A549 treated with ZK216348 at 1 μM for 4 hours (cell line): ENCODE measurements around the gene SPPL2B. TPM values are rescaled to one million over a fixed set of nuclear protein-coding genes. Genes with fewer than 3 reads are reported as not detected.

ENCODE experiments used
- total RNA-seq: library from RNA; stranded (reverse); fragments of 200-300 nt; extraction: Qiagen RNA extraction; gene quantifications from 5 replicates; pipeline ENCODE4 v1.2.3, GENCODE V29; 2022; ENCODE audit warnings: low read depth

SPPL2B gene, protein sequence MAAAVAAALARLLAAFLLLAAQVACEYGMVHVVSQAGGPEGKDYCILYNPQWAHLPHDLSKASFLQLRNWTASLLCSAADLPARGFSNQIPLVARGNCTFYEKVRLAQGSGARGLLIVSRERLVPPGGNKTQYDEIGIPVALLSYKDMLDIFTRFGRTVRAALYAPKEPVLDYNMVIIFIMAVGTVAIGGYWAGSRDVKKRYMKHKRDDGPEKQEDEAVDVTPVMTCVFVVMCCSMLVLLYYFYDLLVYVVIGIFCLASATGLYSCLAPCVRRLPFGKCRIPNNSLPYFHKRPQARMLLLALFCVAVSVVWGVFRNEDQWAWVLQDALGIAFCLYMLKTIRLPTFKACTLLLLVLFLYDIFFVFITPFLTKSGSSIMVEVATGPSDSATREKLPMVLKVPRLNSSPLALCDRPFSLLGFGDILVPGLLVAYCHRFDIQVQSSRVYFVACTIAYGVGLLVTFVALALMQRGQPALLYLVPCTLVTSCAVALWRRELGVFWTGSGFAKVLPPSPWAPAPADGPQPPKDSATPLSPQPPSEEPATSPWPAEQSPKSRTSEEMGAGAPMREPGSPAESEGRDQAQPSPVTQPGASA
- 8.3 to 27.9 TPM (median 21.2 TPM) in 5 replicates for total RNA-seq

DNA sequence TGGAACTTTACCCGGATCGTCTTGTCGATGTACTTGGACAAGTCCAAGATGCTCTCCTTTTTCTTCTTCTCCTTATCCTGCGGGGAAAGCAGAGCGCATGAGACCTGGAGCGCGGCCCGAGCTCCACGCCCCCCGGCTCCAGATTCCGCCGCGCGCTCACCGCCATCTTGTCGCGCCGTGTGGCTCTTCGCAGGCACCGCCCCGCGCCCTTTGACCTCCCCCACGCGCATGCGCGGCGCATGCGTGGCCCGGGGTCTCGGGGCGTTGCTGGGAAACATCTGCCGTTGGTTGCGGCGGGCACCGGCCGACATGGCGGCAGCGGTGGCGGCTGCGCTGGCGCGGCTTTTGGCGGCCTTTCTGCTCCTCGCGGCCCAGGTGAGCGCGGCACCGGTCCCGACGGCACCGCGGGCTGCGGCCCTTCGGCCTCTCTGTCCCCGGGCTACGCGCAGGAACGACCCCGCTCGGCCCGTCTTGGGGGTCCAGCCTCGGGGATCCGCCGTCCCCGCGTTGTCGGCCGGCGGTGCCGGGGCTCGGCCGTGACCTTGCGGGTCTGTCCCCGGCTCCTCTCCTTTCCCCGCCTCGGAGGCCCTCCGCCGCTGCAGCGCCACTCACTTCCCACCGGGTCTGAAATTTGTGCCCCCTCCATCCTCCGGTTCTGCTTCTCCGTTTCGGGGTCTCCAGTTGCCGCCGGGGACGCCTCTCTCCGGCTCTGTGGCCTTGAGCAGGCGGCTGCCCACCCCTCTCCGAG, at the start of gene SPPL2B, which contains the start of gene LSM7:
Gene SPPL2B (plus strand): TSS at position 284 of the 748 bp plus-strand sequence. CDS start 26 bp downstream, at position 310.
Gene LSM7 (minus strand): TSS at position 186 of the 748 bp plus-strand sequence. CDS start 20 bp downstream, at position 166.

DNA sequence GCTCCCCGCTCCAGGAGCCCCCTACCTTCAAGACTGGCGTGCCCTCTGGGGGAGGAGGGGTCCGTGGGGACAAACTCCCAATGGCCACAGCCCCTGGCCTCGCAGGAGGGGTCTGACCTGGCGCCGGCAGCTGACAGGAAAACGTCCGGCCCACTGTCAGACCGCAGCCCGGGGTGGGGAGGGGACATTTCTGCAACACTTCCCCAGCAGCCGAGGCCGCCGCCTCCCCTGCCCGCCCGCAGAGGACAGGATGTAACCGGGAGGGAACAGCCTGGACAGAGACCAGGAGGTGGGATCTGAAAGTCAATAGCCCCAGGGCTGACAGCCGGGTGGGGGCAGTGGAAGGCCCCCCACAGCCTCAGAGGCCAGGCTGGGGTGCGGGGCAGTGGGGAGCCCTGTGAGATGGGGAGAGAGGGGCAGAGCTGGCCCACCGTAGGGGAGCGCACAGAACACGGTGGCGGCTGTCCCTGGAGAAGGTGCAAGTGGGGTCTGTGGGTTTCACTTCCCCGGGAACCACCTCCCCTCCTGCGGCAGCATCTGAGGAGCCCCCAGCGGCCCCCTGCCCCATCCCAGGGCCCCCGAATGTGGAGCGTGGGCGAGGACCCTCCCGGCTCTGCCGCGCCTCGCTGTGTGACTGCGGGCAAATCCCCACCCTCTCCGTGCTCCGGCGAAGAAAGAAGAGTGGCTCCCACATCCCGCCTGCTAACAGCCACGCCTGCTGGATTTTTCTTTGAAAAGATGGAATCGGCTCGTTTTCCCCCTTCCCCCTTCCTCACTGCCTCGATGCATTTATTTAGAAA, 46.2 kb upstream of the SPPL2B start, which contains the start of gene PEAK3:
Gene PEAK3 (minus strand): TSS at position 114 of the 800 bp plus-strand sequence. CDS start 1,244 bp downstream, outside the sequence.

DNA sequence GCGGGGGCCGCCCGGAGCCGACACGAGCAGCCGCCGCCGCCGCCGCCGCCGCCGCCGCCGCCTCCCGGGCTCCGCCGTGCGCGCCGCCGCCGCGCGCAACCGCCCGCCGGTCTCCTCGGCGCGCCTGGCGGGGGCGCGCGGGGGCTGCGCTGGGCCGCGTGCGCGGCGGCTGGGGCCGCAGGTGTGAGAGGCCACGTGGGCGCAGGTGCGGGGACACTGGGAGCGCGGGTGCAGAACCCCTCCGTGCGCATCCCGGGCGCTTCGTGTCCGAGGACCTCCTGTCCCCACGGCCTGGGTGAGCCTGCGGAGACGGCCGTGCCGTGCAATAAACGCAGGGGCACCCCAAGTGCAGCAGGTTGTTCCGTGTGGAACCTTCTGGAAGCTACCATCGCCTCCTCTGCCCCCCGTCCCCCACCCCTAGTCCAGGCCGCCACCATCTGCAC, 20.3 kb upstream of the SPPL2B start, which contains the start of gene LINGO3:
Gene LINGO3 (minus strand): TSS at position 41 of the 443 bp plus-strand sequence. CDS start 16,378 bp downstream, outside the sequence.

DNA sequence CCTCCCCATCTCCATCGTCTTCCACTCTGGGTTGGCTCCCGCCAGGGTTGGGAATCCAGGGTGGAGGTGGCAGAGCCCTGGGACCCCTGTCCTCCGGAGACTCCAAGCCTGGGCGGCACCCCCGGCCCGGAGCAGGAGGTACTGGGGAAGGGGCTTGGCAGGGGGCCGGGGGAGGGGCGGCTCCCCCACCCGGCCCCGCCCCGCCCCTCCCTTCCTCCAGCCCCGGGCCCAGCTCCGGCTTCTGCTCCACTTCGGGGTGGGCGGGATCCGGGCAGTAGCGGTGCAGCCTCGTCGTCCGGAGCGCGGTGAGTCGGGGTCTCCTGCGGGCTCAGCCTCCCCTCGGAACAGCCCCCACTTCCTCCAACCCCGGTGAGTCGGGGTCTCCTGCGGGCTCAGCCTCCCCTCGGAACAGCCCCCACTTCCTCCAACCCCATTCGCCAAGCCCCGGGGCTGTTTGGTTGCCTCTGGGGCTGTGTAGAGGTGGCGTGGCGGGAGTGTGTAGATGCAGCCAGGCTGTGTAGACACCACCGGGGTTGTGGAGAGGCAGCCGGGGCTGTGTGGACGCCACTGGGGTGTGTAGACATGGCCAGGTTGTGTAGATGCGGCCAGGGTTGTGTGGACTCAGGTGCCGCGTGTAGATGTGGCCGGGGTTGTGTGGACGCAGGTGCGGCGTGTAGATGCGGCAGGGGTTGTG, 31.7 kb downstream of the SPPL2B start, which contains the start of gene TMPRSS9:
Gene TMPRSS9 (plus strand): TSS at position 274 of the 694 bp plus-strand sequence. CDS start 29,521 bp downstream, outside the sequence.

Other genes starting within 250 kb of the SPPL2B start
- 9.7 to 16.0 TPM (median 12.5 TPM) in 5 replicates for gene MOB3A, start 232.4 kb upstream of the SPPL2B start, total RNA-seq
- gene IZUMO4, start 231.8 kb upstream of the SPPL2B start, total RNA-seq, result 0.42 to 1.8 TPM (median 0.70 TPM) in 4 of 5 replicates, not detected in the other
- 43.3 to 77.0 TPM (median 72.5 TPM) in 5 replicates for gene AP3D1, start 177.1 kb upstream of the SPPL2B start, total RNA-seq
- gene DOT1L, start 164.8 kb upstream of the SPPL2B start, total RNA-seq, result 7.2 to 17.5 TPM (median 16.5 TPM) in 5 replicates
- gene PLEKHJ1, start 92.4 kb upstream of the SPPL2B start, total RNA-seq, result 30.0 to 62.7 TPM (median 56.1 TPM) in 5 replicates
- gene SF3A2, start 91.9 kb upstream of the SPPL2B start, total RNA-seq, result 55.3 to 77.1 TPM (median 72.5 TPM) in 5 replicates
- 5.3 to 22.3 TPM (median 16.9 TPM) in 5 replicates for gene AMH, start 79.4 kb upstream of the SPPL2B start, total RNA-seq
- 0.49 to 1.8 TPM (median 0.87 TPM) in 4 of 5 replicates, not detected in the other for gene JSRP1, start 72.3 kb upstream of the SPPL2B start, total RNA-seq
- gene PEAK3, start 46.5 kb upstream of the SPPL2B start, total RNA-seq, result 0.07 TPM in 1 of 5 replicates, not detected in the others
- not detected in 5 replicates for gene LINGO3, start 20.5 kb upstream of the SPPL2B start, total RNA-seq
- gene LSM7, start 98 bp upstream of the SPPL2B start, total RNA-seq, result 135 to 172 TPM (median 154 TPM) in 5 replicates
- gene TMPRSS9, start 31.6 kb downstream of the SPPL2B start, total RNA-seq, result 0.04 TPM in 1 of 5 replicates, not detected in the others
- gene TIMM13, start 98.9 kb downstream of the SPPL2B start, total RNA-seq, result 48.7 to 125 TPM (median 112 TPM) in 5 replicates
- 51.1 to 89.2 TPM (median 88.5 TPM) in 5 replicates for gene LMNB2, start 128.3 kb downstream of the SPPL2B start, total RNA-seq
- gene GADD45B, start 147.4 kb downstream of the SPPL2B start, total RNA-seq, result 70.8 to 82.8 TPM (median 78.0 TPM) in 5 replicates